Activated CD4-positive, alpha-beta memory T cell treated with anti-CD3 and anti-CD28 coated beads for 36 hours (primary cell): Measurements from ENCODE around the gene COQ9. TPM values are rescaled to one million over a fixed set of nuclear protein-coding genes. Genes with fewer than 3 reads are reported as not detected.
"Not testable (repeated sequence)": the region's sequence is repeated elsewhere in the genome, so short reads cannot be mapped to it uniquely, and the experiment has no call there.

Experiments used
- CTCF ChIA-PET: fragments of 350-600 bp; sonication (Branson Sonifier 250); formaldehyde crosslinking; loops from one replicate; lab custom pipeline; 2021; ENCODE audit warnings: antibody characterized with exemption, inconsistent platforms; lab: Charles Lee
- POLR2A ChIA-PET: fragments of 350-600 bp; sonication (Branson Sonifier 250); formaldehyde crosslinking; loops from one replicate; lab custom pipeline; 2021; ENCODE audit warnings: antibody characterized with exemption; lab: Charles Lee
- DNase-seq: peaks from one replicate; pipeline ENCODE4 v3.0.0-alpha.2; 2020
- H3K27ac Mint-ChIP-seq: one replicate; pipeline ENCODE4 v1.8.0; 2021; ENCODE audit warnings: mixed read lengths
- H3K27me3 Mint-ChIP-seq: one replicate; pipeline ENCODE4 v1.8.0; 2021; ENCODE audit warnings: mixed read lengths
- H3K36me3 Mint-ChIP-seq: one replicate; pipeline ENCODE4 v1.8.0; 2021; ENCODE audit warnings: mixed read lengths
- H3K4me1 Mint-ChIP-seq: one replicate; pipeline ENCODE4 v1.8.0; 2021; ENCODE audit warnings: low read depth, mixed read lengths
- H3K4me3 Mint-ChIP-seq: one replicate; pipeline ENCODE4 v1.8.0; 2021; ENCODE audit warnings: mild to moderate bottlenecking, mixed read lengths
- H3K9me3 Mint-ChIP-seq: one replicate; pipeline ENCODE4 v1.8.0; 2021; ENCODE audit warnings: mixed read lengths
- intact Hi-C: fragments of 100-400 bp; cut with micrococcal nuclease; formaldehyde crosslinking; loops from one replicate; pipeline ENCODE4 v1.15.1; 2023
- total RNA-seq, 2 experiments: library from RNA; stranded (reverse); gene quantifications; one replicate each; pipeline ENCODE4 v1.2.3, GENCODE V29; 2021

COQ9 gene
- 10 to 100 TPM; 29.8 to 33.0 TPM for total RNA-seq

- H3K4me3 Mint-ChIP-seq: peak within 1 kb of the TSS; percentile 91
- H3K27ac Mint-ChIP-seq: peak within 1 kb of the TSS; percentile 70
- POLR2A ChIA-PET: interaction anchor here (0.5 to 3.9 kb wide), 16 partner anchors 8 to 458 kb away, joined by 3 to 26 read pairs (median 4); partner anchors contain the start of genes ARL2BP, KATNB1, NLRC5 and POLR2C
- intact Hi-C loops: loop anchor here (1.0 to 2.0 kb wide), 4 partner anchors 15 to 261 kb away; partner anchors contain the start of genes ARL2BP, POLR2C, PSME3IP1 and RSPRY1
- DNase-seq: peak; percentile 96
- H3K36me3 Mint-ChIP-seq: peaks cover 4% of the 10 kb centered on the region
- no peaks in the 10 kb centered on the region for H3K27me3 Mint-ChIP-seq
- H3K4me1 Mint-ChIP-seq: peaks cover 28% of the 10 kb centered on the region
- H3K9me3 Mint-ChIP-seq: no peaks in the 10 kb centered on the region
- CTCF ChIA-PET: interaction anchor here (0.7 to 7.5 kb wide), 13 partner anchors 13 to 147 kb away, joined by 3 to 51 read pairs (median 4); partner anchors contain the start of genes DOK4 and POLR2C
Observed at GRCh38 chr16:57447186-57447962, at the start of gene COQ9, which contains the start of gene CIAPIN1. COQ9 (plus strand) TSS chr16:57447479; CDS start chr16:57447506, 27 bp downstream. CIAPIN1 (minus strand) TSS chr16:57447385; CDS start chr16:57440928, 6,457 bp downstream.

- POLR2A ChIA-PET, DNase-seq, H3K27me3 Mint-ChIP-seq, H3K4me3 Mint-ChIP-seq, H3K4me1 Mint-ChIP-seq, H3K27ac Mint-ChIP-seq, H3K36me3 Mint-ChIP-seq, CTCF ChIA-PET, H3K9me3 Mint-ChIP-seq, intact Hi-C loops: not testable (repeated sequence)
Observed at GRCh38 chr16:57397493-57397892, 49.8 kb upstream of the COQ9 start.

- CTCF ChIA-PET: no interaction called here
- Mint-ChIP-seq H3K4me3 (no peak overlapping the region), H3K4me1 (peaks cover 3% of the 10 kb centered on the region), H3K9me3 (no peaks in the 10 kb centered on the region), H3K36me3 (no peaks in the 10 kb centered on the region), H3K27ac (no peak overlapping the region), H3K27me3 (no peaks in the 10 kb centered on the region)
- DNase-seq: no peak
- POLR2A ChIA-PET: no interaction called here
- intact Hi-C loops: no loop called here
Observed at GRCh38 chr16:57401943-57402640, 45.2 kb upstream of the COQ9 start.

GRCh38 chr16:57403965-57404817 is 43.1 kb upstream of the COQ9 start, which contains the start of gene CCL17:
CCL17 (plus strand) TSS chr16:57404767; CDS start chr16:57413933, 9,166 bp downstream.
- ChIA-PET CTCF (interaction anchor here (0.8 to 2.1 kb wide), 4 partner anchors 12 to 104 kb away, joined by 3 to 8 read pairs (median 4); no protein-coding TSS in a partner anchor), POLR2A (no interaction called here)
- peaks cover 3% of the 10 kb centered on the region for H3K4me1 Mint-ChIP-seq
- H3K36me3 Mint-ChIP-seq: no peaks in the 10 kb centered on the region
- H3K9me3 Mint-ChIP-seq: no peaks in the 10 kb centered on the region
- H3K27me3 Mint-ChIP-seq: no peaks in the 10 kb centered on the region
- no peak within 1 kb of the TSS for H3K27ac Mint-ChIP-seq
- intact Hi-C loops: no loop called here
- H3K4me3 Mint-ChIP-seq: no peak within 1 kb of the TSS
- no peak for DNase-seq

GRCh38 chr16:57405097-57405496 is 42.2 kb upstream of the COQ9 start:
- CTCF ChIA-PET: interaction anchor here (1.3 to 2.1 kb wide), 3 partner anchors 11 to 14 kb away, joined by 4 to 8 read pairs (median 4); no protein-coding TSS in a partner anchor
- Mint-ChIP-seq H3K27me3 (no peaks in the 10 kb centered on the region), H3K4me1 (peaks cover 3% of the 10 kb centered on the region), H3K9me3 (no peaks in the 10 kb centered on the region), H3K27ac (no peak overlapping the region), H3K4me3 (no peak overlapping the region), H3K36me3 (no peaks in the 10 kb centered on the region)
- POLR2A ChIA-PET: no interaction called here
- DNase-seq: no peak
- intact Hi-C loops: no loop called here

GRCh38 chr16:57406881-57407280 is 40.4 kb upstream of the COQ9 start:
- Mint-ChIP-seq H3K27me3 (no peaks in the 10 kb centered on the region), H3K9me3 (no peaks in the 10 kb centered on the region), H3K4me1 (peaks cover 3% of the 10 kb centered on the region), H3K4me3 (no peak overlapping the region), H3K27ac (no peak overlapping the region), H3K36me3 (no peaks in the 10 kb centered on the region)
- DNase-seq: no peak
- CTCF ChIA-PET: no interaction called here
- intact Hi-C loops: no loop called here
- POLR2A ChIA-PET: no interaction called here

GRCh38 chr16:57407521-57408353 is 39.5 kb upstream of the COQ9 start:
- H3K36me3 Mint-ChIP-seq: no peaks in the 10 kb centered on the region
- H3K27ac Mint-ChIP-seq: no peak overlapping the region
- H3K4me1 Mint-ChIP-seq: peaks cover 3% of the 10 kb centered on the region
- DNase-seq: no peak
- ChIA-PET POLR2A (no interaction called here), CTCF (no interaction called here)
- H3K9me3 Mint-ChIP-seq: no peaks in the 10 kb centered on the region
- no peak overlapping the region for H3K4me3 Mint-ChIP-seq
- H3K27me3 Mint-ChIP-seq: no peaks in the 10 kb centered on the region
- intact Hi-C loops: no loop called here

- no peaks in the 10 kb centered on the region for H3K27me3 Mint-ChIP-seq
- H3K4me1 Mint-ChIP-seq: peaks cover 3% of the 10 kb centered on the region
- CTCF ChIA-PET: no interaction called here
Observed at GRCh38 chr16:57409065-57409464, 38.2 kb upstream of the COQ9 start.

GRCh38 chr16:57409870-57410587 is 37.2 kb upstream of the COQ9 start:
- no peak for DNase-seq
- intact Hi-C loops: no loop called here
- POLR2A ChIA-PET: no interaction called here
- H3K4me3 Mint-ChIP-seq: no peak overlapping the region
- H3K27ac Mint-ChIP-seq: no peak overlapping the region
- no peaks in the 10 kb centered on the region for H3K9me3 Mint-ChIP-seq
- CTCF ChIA-PET: interaction anchor here (0.7 kb wide), 1 partner anchor 10 kb away, joined by 3 read pairs; no protein-coding TSS in a partner anchor
- no peaks in the 10 kb centered on the region for H3K36me3 Mint-ChIP-seq
- no peaks in the 10 kb centered on the region for H3K27me3 Mint-ChIP-seq
- H3K4me1 Mint-ChIP-seq: peaks cover 2% of the 10 kb centered on the region

More at GRCh38 chr16:57409065-57409464, 38.2 kb upstream of the COQ9 start:
- no peaks in the 10 kb centered on the region for H3K9me3 Mint-ChIP-seq
- H3K27ac Mint-ChIP-seq: no peak overlapping the region
- intact Hi-C loops: no loop called here
- POLR2A ChIA-PET: no interaction called here
- H3K36me3 Mint-ChIP-seq: no peaks in the 10 kb centered on the region
- DNase-seq: no peak
- no peak overlapping the region for H3K4me3 Mint-ChIP-seq

GRCh38 chr16:57411362-57411976 is 35.8 kb upstream of the COQ9 start:
- Mint-ChIP-seq H3K9me3 (no peaks in the 10 kb centered on the region), H3K4me1 (no peaks in the 10 kb centered on the region), H3K27ac (no peak overlapping the region), H3K36me3 (no peaks in the 10 kb centered on the region), H3K27me3 (no peaks in the 10 kb centered on the region), H3K4me3 (no peak overlapping the region)
- DNase-seq: no peak
- intact Hi-C loops: no loop called here
- POLR2A ChIA-PET: no interaction called here
- CTCF ChIA-PET: interaction anchor here (4.1 kb wide), 1 partner anchor 111 kb away, joined by 19 read pairs; no protein-coding TSS in a partner anchor
